Pulmonary artery endothelial cell (primary cell): Measurements from ENCODE around the gene E2F3. TPM values are rescaled to one million over a fixed set of nuclear protein-coding genes. Genes with fewer than 3 reads are reported as not detected.
A peak's percentile ranks its signal among the peaks of the same experiment; 100 is the strongest.

Source experiments
- DNase-seq: peaks from one replicate; pipeline ENCODE4 v3.0.0-alpha.2; 2011; ENCODE audit warnings: low read depth, low spot score
- total RNA-seq: library from RNA; depleted of rRNA; stranded (reverse); fragments of >200 nt; gene quantifications from 2 replicates; pipeline ENCODE4 v1.2.3, GENCODE V29; 2014

The E2F3 gene
- total RNA-seq, 1 donor from 2014 or later = 4.7 TPM

DNA sequence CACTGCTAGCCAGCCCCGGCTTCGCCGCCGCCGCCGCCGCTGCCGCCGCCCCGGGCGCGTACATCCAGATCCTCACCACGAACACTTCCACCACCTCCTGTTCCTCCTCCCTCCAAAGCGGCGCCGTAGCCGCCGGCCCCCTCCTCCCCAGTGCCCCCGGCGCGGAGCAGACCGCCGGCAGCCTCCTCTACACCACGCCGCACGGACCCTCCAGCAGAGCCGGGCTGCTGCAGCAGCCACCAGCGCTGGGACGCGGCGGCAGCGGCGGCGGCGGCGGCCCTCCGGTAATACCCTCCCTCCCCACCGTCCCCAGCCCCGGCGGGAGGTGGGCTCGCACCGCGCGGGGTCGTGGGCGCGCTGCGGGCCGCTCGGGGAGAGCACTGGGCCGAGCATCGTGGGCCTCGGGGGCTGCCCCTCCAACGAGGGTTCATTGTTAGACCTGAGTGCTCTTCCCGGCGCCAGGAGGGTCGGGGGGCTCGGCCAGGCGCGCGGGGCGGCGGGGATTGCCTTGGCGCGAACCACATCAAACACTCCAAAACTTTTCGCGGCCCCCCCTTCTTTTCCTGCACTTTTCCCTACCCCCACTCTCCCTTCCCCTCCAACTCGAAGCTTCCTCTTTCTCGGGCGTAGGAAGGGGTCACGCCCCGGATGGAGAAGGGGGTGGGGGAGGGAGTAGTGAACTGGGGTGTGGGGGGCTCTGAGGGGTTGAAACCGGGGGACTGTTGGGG is 827 bp downstream of the E2F3 start:
- DNase-seq = no peak

DNA sequence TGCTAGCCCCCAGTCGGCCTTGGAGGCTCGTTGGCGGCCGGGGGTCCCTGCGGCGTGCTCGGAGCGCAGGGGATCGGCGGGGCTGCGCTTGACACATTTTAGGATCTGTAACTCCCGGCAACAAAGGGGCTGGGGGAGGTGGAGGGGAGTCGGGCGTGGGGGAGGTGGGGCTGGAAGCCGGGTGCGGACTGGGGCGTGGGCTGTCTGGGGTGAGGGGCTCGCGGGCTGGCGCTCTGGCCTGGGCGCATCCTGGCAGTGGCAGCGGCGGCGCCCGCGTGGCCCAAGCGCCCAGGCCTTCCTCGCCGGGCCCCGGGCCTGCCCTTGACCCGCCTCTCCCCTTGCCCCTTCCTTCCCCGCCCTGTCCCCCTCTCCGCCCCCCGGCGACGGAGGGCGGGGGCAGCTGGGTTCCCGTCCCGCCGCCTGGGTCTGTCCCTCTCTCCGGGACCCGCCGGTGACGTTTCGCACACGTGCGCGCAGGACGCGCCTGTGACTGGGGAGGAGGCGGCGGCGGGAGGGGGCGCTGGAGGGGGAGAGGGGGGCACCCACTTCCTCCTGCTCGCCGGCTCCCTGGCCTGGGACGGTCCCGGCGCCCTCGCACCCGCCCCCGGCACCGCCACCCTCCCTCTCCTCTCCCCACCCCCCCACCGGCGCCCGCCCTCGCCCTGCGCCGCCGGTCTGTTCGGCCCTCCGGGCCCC is 1.5 kb downstream of the E2F3 start:
- peak; percentile 71 for DNase-seq

DNA sequence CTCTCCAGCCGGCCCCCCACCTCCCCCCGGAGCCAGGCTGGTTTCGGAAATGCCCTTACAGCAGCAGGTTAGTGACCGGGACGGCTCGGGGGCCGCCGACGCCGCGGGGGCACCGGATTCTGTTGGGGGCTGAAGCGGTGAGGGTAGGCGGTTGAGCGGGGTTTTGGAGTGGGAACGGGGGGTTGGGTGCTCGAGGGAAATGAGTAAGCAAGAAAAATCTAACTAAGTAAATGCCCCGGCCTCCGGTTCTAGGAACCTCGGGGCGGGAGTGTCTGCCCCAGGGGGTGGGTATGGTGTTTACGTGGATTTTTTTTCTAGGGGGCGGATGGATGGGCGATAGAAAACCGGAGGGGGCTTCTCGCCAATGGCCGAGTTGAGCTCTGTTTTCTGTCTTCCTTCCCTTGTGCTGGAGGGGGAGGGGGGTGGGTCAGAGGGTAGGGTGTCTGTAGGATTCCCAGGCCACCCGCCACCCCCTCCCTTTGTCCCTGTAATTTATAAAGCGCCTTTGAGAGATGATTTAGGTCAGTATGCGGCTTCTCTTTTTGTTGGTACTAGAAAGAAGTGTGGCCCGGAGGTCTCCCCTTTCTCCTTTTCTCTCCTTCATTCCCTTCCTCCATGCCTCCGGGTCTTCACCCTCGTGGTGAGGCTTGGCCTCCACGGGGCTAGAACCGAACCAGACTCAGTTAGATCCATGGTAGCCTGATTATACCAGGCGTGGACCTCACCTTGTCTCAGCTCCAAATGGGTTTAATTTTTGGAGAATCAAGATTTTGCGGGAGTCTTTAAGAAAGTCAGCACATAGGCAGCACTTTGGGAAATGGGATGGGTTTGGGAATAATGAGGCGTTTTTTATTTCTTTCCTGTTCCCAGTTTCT is 2.3 kb downstream of the E2F3 start:
- DNase-seq = peak; percentile 75

DNA sequence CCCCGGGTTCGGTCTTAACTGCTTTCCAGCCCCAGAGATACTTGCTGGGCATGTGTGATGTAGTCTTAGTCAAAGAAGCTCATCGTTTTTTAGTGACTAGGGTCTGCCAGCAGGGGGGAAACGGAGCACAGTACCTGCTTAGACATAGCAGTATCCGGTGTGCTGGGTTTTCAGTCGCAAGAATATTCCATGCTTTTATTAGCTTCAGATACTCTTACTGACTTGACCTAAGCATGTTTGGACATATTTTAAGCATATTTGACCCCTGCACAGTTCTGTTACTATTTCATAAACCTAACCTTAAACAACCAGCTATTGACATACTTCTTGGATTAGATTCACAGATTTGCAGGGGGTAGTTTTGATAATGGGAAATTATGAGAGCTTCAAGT is 3.0 kb downstream of the E2F3 start:
- DNase-seq = peak; percentile 35

DNA sequence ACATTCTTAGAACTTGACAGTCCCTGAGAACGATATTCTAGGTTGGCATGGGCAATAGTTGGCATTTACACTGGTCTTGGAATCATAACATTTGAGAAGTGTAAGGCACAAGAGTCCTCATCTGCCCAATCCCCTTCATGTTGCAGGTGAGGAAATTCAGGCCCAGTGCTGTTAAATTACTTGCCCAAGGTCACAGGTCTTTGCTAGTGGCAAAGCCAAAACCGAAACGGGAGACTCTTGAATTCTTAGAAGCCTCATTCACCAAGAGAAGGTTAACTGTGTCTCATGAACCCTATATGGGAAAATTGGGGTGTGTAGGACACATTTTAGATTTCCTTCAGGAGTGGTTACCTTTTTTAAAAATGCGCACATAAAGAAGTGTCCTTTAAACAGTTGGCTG is 7.2 kb downstream of the E2F3 start:
- DNase-seq = no peak

DNA sequence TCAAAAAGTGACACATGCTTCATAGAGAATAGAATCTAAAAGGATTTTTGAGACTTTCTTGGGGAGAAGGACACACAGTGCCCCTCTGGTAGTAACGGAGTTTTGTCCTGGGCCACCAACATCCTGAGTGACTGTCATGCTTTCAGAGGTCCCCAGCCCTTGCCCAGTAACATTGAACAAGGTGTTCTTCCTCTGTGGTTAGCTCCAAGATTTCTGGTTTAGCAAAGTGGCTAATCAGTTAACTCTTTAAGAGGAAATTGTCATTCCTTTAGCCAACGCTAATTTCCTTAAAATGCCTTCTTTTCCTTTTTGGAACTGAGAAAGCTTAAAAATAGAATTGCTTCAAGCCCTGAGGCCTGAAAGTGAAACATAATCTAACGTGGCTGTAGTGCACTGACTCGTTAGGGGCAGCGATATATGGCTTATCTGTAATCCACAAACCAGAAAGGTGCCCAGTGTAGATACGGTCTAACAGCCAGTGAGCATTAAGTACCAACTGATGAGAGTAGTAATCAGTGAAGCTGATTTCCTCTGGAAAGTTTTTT is 7.8 kb downstream of the E2F3 start:
- no peak for DNase-seq

DNA sequence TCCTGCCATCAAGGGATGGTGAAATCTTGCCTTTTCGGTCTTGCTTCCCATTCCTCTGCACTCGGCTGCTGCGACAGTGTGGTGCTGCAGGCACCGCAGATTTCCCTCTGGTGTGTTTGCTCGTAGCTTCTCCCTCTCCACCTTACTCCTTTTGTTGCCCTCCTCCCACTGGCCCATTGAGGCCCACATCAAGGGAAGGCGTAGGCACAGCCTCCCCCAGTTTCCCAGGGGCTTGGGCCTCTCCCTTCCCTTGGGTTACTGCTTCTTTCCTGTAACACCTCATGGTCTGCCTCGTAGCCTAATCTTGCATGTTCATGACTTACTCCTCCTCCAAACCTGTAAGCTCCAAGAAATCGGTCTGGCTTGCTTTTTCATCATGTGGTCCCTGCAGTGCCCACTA is 9.9 kb downstream of the E2F3 start:
- no peak for DNase-seq

DNA sequence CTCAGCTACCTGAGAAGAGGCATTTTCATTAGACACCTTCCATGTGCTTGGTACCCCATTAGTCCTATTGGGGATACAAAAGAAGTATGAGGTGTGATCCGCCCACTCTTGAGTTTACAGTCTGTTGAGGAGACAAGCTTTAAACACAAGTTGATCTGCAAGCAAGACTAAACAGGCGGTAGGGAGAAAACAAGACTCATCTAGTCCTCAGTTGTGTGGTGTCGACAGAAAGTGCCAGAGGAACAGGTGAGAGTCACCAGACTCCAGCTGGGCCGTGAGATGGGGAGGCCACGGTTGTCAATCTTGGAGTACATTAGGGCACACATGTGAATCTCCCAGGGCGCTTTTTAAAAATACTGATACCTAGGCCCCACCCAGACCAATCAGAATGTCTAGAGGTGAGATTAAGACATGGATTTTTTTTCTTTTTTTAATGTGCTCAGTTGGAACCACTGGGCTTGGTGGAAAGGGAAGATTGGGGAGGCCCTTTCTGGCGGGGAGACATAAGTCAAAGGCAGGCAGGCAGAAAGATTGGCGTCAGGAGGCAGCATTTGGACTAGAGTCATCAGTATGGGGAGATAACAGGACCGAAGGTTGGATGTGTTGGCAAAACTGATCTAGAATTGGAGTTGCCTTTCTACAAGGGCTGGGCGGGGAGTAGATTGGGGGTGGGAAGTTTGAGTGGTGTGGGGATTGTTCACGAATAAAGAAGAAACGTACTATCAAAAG is 10.4 kb downstream of the E2F3 start:
- DNase-seq = no peak

DNA sequence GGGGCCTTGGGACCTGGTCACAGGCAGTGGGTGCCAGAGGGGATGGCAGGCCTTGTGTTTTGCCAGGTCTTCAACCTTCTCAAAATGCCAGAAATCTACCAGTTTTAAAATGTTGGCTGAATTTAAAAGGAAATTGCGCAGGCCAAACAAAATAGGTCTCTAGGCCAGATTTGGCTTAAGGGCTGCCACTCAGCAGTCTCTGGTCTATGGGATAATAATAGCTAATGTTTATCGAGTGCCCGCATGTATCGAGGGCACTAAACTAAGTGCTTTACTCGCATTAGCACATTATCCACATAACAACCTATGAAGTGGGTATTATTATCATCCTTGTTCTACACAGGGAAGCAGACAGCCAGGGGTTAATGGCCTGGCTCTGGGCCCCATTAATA is 11.0 kb downstream of the E2F3 start:
- DNase-seq = no peak

DNA sequence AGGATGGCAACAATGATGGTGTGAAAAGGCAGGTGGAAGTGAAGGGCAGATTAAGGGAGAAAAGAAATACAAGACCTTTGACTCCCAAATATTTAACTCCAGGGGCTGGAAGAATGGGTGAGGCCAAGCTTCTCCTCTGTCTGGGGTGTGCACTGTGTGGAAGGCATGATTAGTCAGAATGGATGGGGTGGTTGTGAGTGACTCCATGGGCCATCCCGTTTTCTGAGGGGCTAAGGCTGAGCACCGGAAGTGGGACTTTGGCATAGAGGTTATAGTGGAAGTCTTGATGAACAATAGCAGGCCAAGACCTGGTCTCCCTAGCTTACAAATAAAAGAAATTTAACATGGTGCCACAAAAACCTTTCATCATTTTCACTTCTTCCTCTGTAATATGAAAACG is 12.1 kb downstream of the E2F3 start:
- no peak for DNase-seq

DNA sequence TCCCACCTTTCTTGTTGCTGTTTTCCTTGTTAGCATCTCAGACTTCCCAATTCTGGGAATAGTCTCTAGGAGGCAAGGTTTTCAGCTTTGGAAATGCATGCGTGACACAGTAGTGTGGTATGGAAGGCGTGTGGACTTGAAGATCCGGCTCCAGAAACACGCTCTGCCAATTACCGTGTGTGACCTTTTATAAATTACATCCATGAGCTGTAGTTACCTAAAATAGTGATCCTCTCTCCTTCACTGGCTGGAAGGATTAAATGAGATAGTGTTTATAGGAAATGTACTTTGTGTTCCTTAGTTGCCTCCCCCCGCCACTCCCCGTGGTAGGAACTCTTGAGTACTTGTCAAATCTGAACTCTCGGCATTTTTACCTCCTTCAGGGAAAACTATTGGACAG is 13.0 kb downstream of the E2F3 start:
- DNase-seq = no peak

DNA sequence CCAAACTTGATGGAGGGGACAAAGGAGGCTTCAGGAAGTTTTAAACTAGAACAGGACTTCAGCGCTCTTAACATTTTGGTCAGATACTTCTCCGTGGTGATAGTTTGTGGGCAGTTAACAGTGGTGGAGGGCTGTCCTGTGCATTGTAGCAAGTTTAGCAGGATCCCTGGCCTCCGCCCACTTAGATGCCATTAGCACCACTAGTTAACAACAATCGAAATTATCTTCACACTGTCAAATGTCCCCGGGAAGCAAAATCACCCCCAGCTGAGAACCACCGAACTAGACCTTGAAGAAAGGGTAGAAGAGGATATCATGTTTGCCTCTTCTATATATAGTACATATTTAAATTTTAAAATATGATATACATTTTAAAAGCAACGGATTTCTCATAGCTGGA is 13.6 kb downstream of the E2F3 start:
- DNase-seq = no peak

DNA sequence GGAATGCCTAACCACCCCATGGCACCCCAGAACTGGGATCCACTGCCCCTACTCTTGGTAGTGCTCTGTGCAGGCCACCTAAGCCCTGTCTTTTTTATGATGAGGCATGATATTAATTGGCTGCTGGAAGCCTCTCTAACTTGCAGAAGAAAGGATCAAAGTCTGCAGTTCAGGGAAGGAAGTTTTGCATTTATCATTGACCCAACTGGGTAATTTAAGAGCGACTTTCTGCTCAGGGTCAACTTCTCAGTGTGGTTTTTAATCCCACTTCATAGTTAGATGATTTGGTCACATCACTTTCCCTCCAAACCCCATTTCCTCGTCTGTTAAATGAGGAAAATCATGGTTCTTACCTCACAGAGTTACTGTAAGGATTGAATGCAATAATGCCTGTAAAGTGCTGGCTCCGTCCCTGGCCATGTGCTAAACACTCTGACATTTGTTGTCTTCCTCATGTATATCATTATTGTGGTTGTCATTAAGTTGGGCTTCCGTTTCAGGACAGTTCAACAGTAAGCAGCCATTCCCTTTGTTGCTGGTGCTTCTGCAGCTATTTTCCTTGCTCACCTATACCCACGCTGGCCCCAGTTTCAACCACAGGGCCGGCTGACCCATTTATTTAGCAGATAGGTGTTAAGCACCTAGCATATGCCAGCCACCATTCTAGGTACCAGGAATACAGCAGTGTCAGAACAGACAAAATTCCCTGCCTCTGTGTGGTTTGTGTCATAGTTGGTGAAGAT is 14.2 kb downstream of the E2F3 start:
- no peak for DNase-seq

DNA sequence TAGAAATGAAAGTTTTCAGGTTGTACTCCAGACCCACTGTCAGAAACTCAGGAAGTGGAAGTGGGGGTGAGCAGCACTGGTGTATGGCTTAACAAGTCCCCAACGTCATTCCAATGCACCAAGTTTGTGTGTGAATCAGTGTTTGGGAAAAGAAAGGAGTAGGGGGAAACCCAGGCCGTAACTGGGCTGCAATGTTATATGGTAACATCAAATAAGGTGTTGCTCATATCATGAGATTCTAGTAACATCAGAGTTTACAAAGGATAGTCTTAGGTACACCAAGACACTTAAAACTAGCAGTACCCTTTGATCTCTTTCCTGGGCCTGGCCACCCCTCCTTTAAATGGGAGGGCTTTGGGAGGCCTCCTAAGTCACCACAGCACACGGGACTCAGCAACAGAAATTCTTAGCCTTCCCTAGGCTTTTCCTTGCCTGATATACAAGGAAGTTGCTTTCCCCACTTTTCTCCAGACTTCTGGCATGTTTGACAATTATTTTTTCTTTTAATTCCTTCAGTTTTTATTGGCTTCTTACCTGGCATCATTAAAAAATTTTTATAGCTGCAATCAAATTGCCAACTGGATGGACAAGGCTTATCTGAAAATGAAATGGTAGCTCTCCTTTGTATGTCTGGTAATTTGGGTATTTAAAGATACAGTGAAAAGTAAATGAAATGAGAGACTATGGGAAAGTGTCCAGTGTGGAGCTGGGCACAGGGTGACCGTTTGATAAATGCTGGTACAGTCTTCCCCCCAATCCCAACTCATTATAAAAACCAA is 15.1 kb downstream of the E2F3 start:
- no peak for DNase-seq

DNA sequence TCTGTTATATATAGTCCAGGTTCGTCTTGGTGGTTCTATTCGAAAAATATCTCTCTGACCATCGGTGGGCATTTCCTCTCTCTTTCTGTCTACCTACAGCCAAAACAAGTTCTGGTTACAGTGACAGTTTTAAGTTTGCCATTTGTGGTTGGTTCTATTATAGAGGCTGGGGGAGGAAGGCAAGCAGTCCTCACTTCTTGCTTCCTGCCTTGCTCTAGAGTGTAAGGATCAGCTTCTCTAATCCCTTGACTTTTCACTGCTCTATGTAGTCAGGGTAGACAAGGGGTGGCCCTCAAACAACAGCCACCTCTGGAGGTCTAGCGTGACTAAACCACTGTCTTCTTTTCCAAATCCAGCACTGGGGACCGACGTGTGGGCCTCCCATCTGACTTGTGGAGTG is 16.1 kb downstream of the E2F3 start:
- DNase-seq = no peak

DNA sequence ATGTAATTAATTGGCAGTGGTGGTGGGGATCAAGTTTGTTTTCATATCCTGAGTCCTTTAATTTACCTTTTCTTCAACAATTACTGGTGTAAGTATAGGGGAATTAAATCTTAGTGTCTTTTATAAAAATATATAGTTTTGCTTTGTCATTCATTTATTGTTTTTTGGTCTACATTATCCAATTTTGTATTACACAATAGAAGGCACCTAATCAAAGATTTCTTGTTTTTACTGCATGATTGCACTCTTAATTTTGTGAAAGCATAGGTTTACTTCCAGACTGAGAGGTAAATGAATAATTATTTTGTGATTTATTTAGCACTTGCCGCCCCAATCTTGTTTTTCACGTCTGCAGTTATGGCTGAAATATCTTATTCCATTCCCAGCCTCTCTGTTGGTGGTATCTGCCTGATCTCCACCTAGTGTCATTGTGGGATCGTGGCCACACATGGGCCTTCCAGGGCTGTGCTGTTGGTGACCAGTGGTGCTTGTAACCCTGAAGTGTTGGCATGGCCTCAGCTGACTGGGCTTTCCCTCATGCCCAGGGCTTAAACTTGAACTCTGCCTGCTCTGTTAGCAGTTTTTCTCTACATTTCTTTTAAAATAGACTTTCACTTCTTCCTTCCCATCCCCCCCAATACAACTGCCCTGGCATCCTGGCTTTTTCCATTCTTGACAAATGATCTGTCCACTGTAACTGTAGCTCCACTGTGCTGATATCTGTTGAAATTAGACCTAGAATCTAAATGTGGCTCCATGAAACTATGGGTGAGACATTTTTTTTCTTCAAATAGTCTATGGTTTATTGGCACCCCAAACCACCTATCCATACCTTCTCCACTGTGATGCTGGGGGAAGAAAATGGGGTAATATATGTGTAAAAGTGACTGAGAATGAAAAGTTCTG is 24.8 kb downstream of the E2F3 start:
- no peak for DNase-seq

DNA sequence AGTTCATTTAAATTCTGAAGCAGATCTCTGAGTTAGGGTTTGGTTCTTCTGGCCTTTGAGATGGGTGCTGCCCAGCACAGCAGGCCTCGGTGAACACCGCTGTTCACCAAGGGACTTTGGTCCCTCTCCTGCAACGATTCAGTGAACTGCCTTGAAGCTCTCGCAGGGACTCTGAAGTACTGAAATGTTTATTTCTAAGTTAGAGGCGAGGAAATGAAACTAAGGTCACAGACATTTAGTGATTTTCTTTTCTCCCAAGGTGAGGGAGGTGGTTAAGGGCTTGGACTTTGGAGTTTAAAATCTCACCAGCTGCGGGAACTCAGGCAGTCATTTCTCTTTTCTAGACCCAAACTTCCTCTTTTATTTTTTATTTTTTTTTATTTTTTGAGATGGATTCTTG is 26.2 kb downstream of the E2F3 start:
- DNase-seq = no peak

DNA sequence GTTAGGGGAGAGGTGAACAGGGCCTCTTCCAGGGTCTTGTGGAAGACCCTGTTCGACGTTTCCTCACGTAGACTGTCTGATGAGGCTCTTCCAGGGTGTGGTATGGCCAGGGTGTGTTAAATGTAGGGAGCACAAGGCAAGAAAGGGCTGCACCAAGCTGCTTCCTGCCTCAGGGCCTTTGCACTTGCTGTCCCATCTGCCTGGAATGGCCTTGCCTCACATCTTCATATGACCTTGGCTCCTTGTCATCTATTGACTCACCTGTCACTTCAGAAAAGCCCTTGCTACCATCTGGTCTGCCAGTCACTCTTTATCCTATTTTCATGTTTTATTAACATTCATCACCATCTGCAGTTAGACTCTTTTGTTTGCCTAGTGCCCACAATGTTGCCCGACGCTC is 31.0 kb downstream of the E2F3 start:
- no peak for DNase-seq

DNA sequence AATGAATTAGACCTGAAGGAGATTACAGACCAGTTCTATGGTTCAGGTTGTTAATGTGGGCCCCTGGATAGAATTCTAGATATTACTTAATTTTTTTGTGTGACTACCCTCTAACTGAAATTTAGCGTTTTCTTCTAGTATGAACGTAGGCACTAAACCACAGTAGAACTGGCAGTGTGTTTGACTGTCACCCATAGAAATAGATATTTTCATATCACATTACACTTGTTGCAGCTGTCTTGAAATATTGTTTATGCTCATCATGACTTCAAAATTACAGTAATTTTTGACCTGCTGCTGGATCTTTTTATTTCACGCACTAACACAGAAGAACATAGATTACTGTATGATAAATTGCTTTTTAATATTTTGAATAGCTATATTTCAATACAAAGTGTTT is 31.6 kb downstream of the E2F3 start:
- DNase-seq = no peak
